Stimulated activated CD8-positive, alpha-beta memory T cell treated with anti-CD3 and anti-CD28 coated beads, Interleukin-2, amount 100 ng/mL, for 48 hours (primary cell): ENCODE results near the gene PTPRA.
"Not testable (repeated sequence)": the region's sequence is repeated elsewhere in the genome, so short reads cannot be mapped to it uniquely, and the experiment has no call there.

ENCODE experiments used
- DNase-seq, 2 donors: peaks; one replicate each; pipeline ENCODE4 v3.0.0-alpha.2; 2020; ENCODE audit warnings: low read depth in 2 of 2

PTPRA gene

DNA sequence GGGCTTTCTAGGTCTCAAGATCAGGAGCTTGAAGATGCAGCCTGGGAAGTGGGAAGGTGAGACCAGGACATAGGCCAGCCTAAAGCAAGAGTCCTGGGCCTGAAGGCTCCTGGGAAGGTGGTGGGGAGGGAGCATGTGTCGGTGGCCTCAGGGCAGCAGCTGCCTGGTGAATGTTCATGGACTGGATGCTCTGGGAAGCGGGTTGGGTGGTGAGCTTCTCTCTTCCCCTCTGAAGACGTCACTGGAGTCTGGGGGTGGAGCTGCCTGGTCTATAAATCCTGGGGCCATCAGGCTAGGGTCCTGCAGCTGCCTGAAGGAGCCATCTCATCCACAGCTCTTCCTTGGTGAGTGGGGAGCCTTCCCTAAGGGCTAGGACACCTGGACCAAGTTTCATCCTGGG, 170.0 kb downstream of the PTPRA start, which contains the start of gene GNRH2:
Gene GNRH2 (plus strand): TSS at position 301 of the 400 bp plus-strand sequence. CDS start 793 bp downstream, outside the sequence.
- DNase-seq: no peak

DNA sequence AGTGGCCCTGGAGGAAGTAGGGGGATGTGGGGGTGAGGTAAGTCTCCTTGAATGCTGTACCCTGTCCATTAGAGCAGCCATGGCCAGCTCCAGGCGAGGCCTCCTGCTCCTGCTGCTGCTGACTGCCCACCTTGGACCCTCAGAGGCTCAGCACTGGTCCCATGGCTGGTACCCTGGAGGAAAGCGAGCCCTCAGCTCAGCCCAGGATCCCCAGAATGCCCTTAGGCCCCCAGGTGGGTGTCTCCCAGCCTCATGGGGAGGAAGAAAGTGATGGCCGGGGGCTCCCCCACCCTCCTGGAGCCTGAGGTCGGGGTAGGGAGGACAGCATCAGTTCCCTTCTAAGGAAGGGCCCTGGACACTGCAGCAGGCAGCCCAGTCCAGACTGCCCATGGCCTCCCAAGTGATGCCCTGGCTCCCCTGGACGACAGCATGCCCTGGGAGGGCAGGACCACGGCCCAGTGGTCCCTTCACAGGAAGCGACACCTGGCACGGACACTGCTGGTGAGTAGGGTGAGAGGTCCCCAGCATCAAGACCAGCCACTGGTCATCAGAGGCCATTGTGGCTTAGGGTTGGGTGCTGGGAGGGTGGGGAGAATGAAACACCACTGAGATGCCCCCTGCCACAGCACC, 171.2 kb downstream of the PTPRA start:
- no peak for DNase-seq

GRCh38 chr20:3045042-3045815, 171.9 kb downstream of the PTPRA start:
- DNase-seq: peak; percentile 45 to 75

GRCh38 chr20:3045816-3046676, 172.8 kb downstream of the PTPRA start, which contains the start of gene MRPS26:
Gene MRPS26, plus strand, starts transcription at chr20:3046052. Its CDS starts 17 bp downstream, at chr20:3046069.
- DNase-seq: peak; percentile 76 to 78

DNA sequence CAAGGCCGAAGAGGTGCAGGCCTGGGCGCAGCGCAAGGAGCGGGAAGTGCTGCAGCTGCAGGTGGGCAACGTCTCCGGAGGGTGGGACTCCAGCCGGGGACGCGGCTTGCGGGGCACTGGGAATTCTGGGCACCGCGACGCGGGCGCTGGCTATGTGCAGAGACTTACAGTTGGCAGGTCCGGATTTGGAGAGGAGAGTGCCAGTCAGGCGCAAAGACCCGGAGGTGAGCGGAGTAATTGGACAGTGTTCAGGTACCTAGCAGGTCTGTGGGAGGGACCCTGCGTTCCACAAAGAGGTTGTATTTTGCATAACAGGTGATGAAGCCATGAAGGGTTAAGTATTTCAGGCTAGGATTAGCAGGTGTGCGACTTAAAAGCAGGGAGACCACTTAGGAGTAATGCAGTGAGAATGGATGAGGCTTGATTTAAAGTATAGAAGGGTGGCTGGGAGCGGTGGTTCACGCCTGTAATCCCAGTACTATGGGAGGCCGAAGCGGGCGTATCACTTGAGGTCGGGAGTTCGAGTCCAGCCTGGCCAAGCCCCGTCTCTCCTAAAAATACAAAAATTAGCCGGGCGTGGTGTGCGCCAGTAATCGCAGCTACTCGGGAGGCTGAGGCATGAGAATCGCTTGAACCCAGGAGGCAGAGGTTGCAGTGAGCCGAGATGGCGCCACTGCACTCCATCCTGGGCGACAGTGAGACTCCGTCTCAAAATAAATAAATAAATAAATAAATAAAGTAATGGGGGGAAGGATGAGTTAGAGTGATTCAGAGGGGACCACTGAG, 173.6 kb downstream of the PTPRA start:
- DNase-seq: no peak

GRCh38 chr20:3047486-3048419, 174.5 kb downstream of the PTPRA start:
- DNase-seq: no peak

- no peak for DNase-seq
These were observed 178.2 kb downstream of the PTPRA start for GRCh38 chr20:3051385-3052019.

GRCh38 chr20:3059489-3059888, 186.2 kb downstream of the PTPRA start:
- DNase-seq: no peak

DNA sequence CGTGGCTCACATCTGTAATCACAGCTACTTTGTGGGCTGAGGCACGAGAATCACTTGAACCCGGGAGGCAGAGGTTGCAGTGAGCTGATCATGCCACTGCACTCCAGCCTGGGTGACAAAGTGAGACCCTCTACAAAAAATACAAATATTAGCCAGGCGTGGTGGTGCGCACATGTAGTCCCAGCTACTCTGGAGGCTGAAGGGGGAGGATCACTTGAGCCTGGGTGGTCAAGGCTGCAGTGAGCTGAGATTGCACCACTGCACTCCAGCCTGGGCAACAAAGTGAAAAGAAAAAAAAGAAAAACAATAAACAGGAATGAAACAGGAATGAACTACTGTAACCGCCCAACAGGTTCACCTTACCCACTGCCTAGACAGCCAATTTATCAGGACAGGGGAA, 190.8 kb downstream of the PTPRA start:
- DNase-seq: not testable (repeated sequence)

DNA sequence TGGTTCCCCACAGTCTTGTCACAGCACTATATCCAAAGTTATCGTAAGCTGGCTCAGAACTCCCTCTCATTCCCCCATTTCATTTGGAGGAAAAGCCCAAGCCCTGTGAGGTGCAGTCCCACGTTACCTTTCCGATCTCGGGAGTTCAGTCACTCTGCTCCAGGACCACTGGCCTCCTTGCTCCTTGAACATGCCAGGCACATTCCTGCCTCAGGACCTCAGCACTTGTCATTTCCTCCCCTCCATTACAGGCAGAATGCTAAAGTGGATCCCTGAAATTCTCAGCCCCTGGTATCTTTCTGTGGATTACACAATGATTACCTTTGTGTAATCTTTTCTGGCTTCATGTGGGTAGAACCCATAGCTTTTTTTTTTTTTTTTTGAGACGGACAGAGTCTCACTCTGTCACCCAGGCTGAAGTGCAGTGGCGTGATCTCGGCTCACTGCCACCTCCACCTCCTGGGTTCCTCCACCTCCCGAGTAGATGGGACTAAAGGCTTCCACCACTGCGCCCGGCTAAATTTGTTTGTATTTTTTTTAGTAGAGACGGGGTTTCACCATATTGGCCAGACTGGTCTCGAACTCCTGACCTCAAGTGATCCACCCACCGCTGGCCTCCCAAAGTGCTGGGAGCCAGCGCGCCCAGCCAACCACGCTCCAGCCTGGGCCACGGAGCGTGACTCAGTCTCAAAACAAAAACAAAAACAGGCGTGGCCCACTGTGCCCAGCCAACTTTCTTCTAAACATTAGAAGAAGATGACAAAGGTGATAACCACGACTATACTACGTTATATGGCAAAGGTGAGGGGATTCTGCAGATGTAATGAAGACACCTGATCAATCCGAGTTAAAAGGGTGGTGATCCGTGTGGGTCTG, 194.1 kb downstream of the PTPRA start:
- no peak for DNase-seq

DNA sequence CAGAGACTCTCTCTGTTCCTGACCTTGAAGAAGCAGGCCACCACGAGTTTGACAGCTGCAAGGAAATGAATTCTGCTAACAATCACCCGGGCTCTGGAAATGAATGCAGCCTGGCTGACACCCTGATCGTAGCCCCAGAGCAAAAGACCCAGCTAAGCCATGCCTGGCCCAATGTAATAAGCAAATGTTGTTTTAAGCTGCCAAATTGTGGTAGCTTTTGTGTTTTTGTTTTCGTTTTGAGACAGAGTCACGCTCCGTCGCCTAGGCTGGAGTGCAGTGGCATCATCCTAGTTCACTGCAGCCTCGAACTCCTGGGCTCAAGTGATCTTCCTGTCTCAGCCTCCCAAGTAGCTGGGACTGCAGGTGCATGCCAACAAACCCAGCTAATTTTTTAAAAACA, 194.8 kb downstream of the PTPRA start:
- no peak for DNase-seq

GRCh38 chr20:3068986-3069900, 196.0 kb downstream of the PTPRA start:
- no peak for DNase-seq

- no peak for DNase-seq
These were observed 197.4 kb downstream of the PTPRA start for GRCh38 chr20:3070725-3071124.

DNA sequence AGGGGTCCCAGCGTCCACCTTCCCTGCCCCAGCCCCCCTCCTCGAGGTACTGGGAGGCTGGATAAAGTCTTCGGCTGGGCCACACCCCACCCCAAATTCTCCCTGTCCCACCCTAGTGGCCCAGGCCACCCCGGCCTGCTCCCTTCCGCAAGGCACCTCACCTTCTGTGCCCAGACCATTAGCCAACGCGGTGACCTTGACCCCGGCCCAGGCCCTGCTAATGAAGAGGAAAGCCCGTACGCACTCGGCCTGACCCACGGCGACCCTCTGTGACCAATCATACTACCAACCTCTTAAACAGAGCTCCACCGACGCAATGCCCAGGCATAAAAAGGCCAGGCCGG, 198.0 kb downstream of the PTPRA start:
- no peak for DNase-seq

GRCh38 chr20:3071610-3072529, 198.6 kb downstream of the PTPRA start, which contains the start of gene OXT:
Gene OXT, plus strand, starts transcription at chr20:3071620. Its CDS starts 36 bp downstream, at chr20:3071656.
- peak; percentile 48 to 55 for DNase-seq

- DNase-seq: no peak
These were observed 199.4 kb downstream of the PTPRA start for GRCh38 chr20:3072530-3073250.
